DOHH2 (cell line): ENCODE data around the gene VWA2.

Experiments used
- H3F3A ChIP-seq: fragments of 200-600 bp; sonication (generic), shearing (Covaris generic); 2 replicates; pipeline ENCODE4 v1.6.0; 2016; ENCODE audit warnings: antibody characterized with exemption, mild to moderate bottlenecking; ENCODE audit not compliant: control insufficient read depth, insufficient read depth
- H3K27ac ChIP-seq: fragments of 200-600 bp; sonication (generic); 2 replicates; pipeline ENCODE4 v1.5.1; 2014; ENCODE audit warnings: low read depth, mild to moderate bottlenecking, low read length, moderate library complexity
- H3K27me3 ChIP-seq: fragments of 200-600 bp; sonication (generic); 2 replicates; pipeline ENCODE4 v1.6.1; 2014; ENCODE audit warnings: mild to moderate bottlenecking, low read length, mixed read lengths; ENCODE audit not compliant: control insufficient read depth
- H3K36me3 ChIP-seq: fragments of 200-600 bp; sonication (generic); 2 replicates; pipeline ENCODE4 v1.6.1; 2014; ENCODE audit warnings: mild to moderate bottlenecking, low read length, moderate library complexity, mixed read lengths; ENCODE audit not compliant: control insufficient read depth
- H3K4me1 ChIP-seq: fragments of 200-600 bp; sonication (generic); 2 replicates; pipeline ENCODE4 v1.6.1; 2014; ENCODE audit warnings: mild to moderate bottlenecking, low read length, mixed read lengths; ENCODE audit not compliant: control insufficient read depth
- H3K4me2 ChIP-seq: fragments of 200-600 bp; sonication (generic); 2 replicates; pipeline ENCODE4 v1.6.0; 2014; ENCODE audit warnings: mild to moderate bottlenecking, low read length, moderate library complexity
- H3K4me3 ChIP-seq: fragments of 200-600 bp; sonication (generic); 2 replicates; pipeline ENCODE4 v1.5.1; 2014; ENCODE audit warnings: mild to moderate bottlenecking, low read length, mixed read lengths
- H3K79me2 ChIP-seq: fragments of 200-600 bp; sonication (generic); 2 replicates; pipeline ENCODE4 v1.6.1; 2014; ENCODE audit warnings: mild to moderate bottlenecking, low read length, mixed read lengths; ENCODE audit not compliant: control insufficient read depth
- H3K9me2 ChIP-seq: fragments of 200-600 bp; sonication (generic); replicated peaks from 2 replicates; pipeline ENCODE4 v1.6.1; 2014; ENCODE audit warnings: mild to moderate bottlenecking, low read length, mixed read lengths; ENCODE audit not compliant: control insufficient read depth
- H3K9me3 ChIP-seq: fragments of 200-600 bp; sonication (generic); 2 replicates; pipeline ENCODE4 v1.6.1; 2014; ENCODE audit warnings: antibody characterized with exemption, low read length, mixed read lengths; ENCODE audit not compliant: control insufficient read depth, insufficient read depth
- H4K20me1 ChIP-seq: fragments of 200-600 bp; sonication (generic); 2 replicates; pipeline ENCODE4 v1.6.0; 2014; ENCODE audit warnings: low read depth, mild to moderate bottlenecking, antibody characterized with exemption, low read length, moderate library complexity; ENCODE audit not compliant: control insufficient read depth, insufficient read depth
- CTCF ChIP-seq: fragments of 200-600 bp; sonication (generic); IDR thresholded peaks from one replicate; pipeline ENCODE4 v1.5.1; 2014; ENCODE audit warnings: antibody characterized with exemption, mild to moderate bottlenecking, low read depth, low read length; ENCODE audit not compliant: poor library complexity, severe bottlenecking
- EZH2phosphoT487 ChIP-seq: fragments of 200-600 bp; sonication (generic); IDR thresholded peaks from 2 replicates; pipeline ENCODE4 v1.6.1; 2017; ENCODE audit warnings: borderline replicate concordance, mild to moderate bottlenecking, antibody characterized with exemption, low read length, moderate library complexity, mixed read lengths

The VWA2 gene

GRCh38 chr10:114279289-114279688 lies 40.2 kb downstream of the VWA2 start:
- H3K4me1 ChIP-seq, result no peaks in the 10 kb centered on the region
- H3K27ac ChIP-seq, result no peak overlapping the region
- TF ChIP-seq CTCF (no peak), EZH2phosphoT487 (no peak)
- H3F3A ChIP-seq, result no peaks in the 10 kb centered on the region
- no peaks in the 10 kb centered on the region for H3K9me2 ChIP-seq
- H3K79me2 ChIP-seq, result no peaks in the 10 kb centered on the region
- no peak overlapping the region for H3K4me2 ChIP-seq
- no peak overlapping the region for H3K4me3 ChIP-seq
- no peaks in the 10 kb centered on the region for H3K36me3 ChIP-seq
- H3K9me3 ChIP-seq, result no peaks in the 10 kb centered on the region
- H4K20me1 ChIP-seq, result no peaks in the 10 kb centered on the region
- no peaks in the 10 kb centered on the region for H3K27me3 ChIP-seq

GRCh38 chr10:114279901-114280644 lies 41.0 kb downstream of the VWA2 start:
- no peaks in the 10 kb centered on the region for H3K27me3 ChIP-seq
- H3K36me3 ChIP-seq, result no peaks in the 10 kb centered on the region
- H3K9me3 ChIP-seq, result no peaks in the 10 kb centered on the region
- H3K27ac ChIP-seq, result no peak overlapping the region
- H3F3A ChIP-seq, result no peaks in the 10 kb centered on the region
- H4K20me1 ChIP-seq, result no peaks in the 10 kb centered on the region
- H3K4me1 ChIP-seq, result no peaks in the 10 kb centered on the region
- no peak for TF ChIP-seq EZH2phosphoT487
- TF ChIP-seq CTCF, result no peak
- H3K4me2 ChIP-seq, result no peak overlapping the region
- no peaks in the 10 kb centered on the region for H3K79me2 ChIP-seq
- H3K4me3 ChIP-seq, result no peak overlapping the region
- no peaks in the 10 kb centered on the region for H3K9me2 ChIP-seq

- Histone ChIP-seq H3K9me2 (no peaks in the 10 kb centered on the region), H3K36me3 (no peaks in the 10 kb centered on the region), H3K9me3 (no peaks in the 10 kb centered on the region), H3F3A (no peaks in the 10 kb centered on the region), H3K27me3 (no peaks in the 10 kb centered on the region), H3K4me3 (no peak overlapping the region), H3K4me2 (no peak overlapping the region), H3K27ac (no peak overlapping the region), H4K20me1 (no peaks in the 10 kb centered on the region), H3K4me1 (no peaks in the 10 kb centered on the region), H3K79me2 (no peaks in the 10 kb centered on the region)
- no peak for TF ChIP-seq CTCF
- no peak for TF ChIP-seq EZH2phosphoT487
These were observed 42.0 kb downstream of the VWA2 start for GRCh38 chr10:114281006-114281405.
